GM10248 (cell line): Measurements from ENCODE around the gene CADPS.

ENCODE experiments used
- CTCF ChIA-PET: fragments of 300-600 bp; sonication (Branson Sonifier 250); formaldehyde crosslinking; extraction: SDS; loops from one replicate; lab custom pipeline; 2021; ENCODE audit warnings: antibody characterized with exemption; lab: Yijun Ruan, JAX
- POLR2A ChIA-PET: fragments of 350-650 bp; sonication (Branson Sonifier 250); formaldehyde crosslinking; extraction: SDS; loops from one replicate; lab custom pipeline; 2020; ENCODE audit warnings: antibody characterized with exemption; lab: Yijun Ruan, JAX
- DNase-seq: peaks from one replicate; pipeline ENCODE4 v3.0.0; 2012; ENCODE audit errors: extremely low spot score
- CTCF ChIP-seq: IDR thresholded peaks from 2 replicates; pipeline ENCODE4 v1.5.1; 2012; ENCODE audit warnings: mild to moderate bottlenecking, low read depth; ENCODE audit errors: extremely low read depth, missing control alignments, control extremely low read depth

The CADPS gene

GRCh38 chr3:62863648-62864047 is 11.6 kb downstream of the CADPS start:
- ChIA-PET CTCF (no interaction called here), POLR2A (no interaction called here)
- no peak for DNase-seq
- TF ChIP-seq CTCF, result no peak

- ChIA-PET CTCF (interaction anchor here (1.3 to 1.9 kb wide), 4 partner anchors 11 to 39 kb away, joined by 3 to 7 read pairs (median 4); no protein-coding TSS in a partner anchor), POLR2A (no interaction called here)
- no peak for DNase-seq
- TF ChIP-seq CTCF, result no peak
These were observed 15.9 kb downstream of the CADPS start for GRCh38 chr3:62859203-62859791.

GRCh38 chr3:62845996-62846395 is 29.2 kb downstream of the CADPS start:
- DNase-seq, result no peak
- POLR2A ChIA-PET, result no interaction called here
- CTCF ChIA-PET, result no interaction called here
- TF ChIP-seq CTCF, result no peak

GRCh38 chr3:62843508-62843907 is 31.7 kb downstream of the CADPS start:
- POLR2A ChIA-PET, result no interaction called here
- CTCF ChIA-PET, result interaction anchor here (1.0 to 1.4 kb wide), 2 partner anchors 12 to 17 kb away, joined by 3 to 4 read pairs; no protein-coding TSS in a partner anchor
- TF ChIP-seq CTCF, result no peak
- no peak for DNase-seq

- ChIA-PET POLR2A (no interaction called here), CTCF (interaction anchor here (0.9 to 1.4 kb wide), 2 partner anchors 24 to 40 kb away, joined by 3 read pairs; no protein-coding TSS in a partner anchor)
- DNase-seq, result no peak
- no peak for TF ChIP-seq CTCF
These were observed 35.5 kb downstream of the CADPS start for GRCh38 chr3:62839748-62840147.

- ChIA-PET POLR2A (no interaction called here), CTCF (no interaction called here)
- TF ChIP-seq CTCF, result no peak
- DNase-seq, result no peak
These were observed 38.0 kb downstream of the CADPS start for GRCh38 chr3:62837145-62837787.
